HG03378 (cell line): Measurements from ENCODE around the gene TRIM38.
"Not testable (repeated sequence)": the region's sequence is repeated elsewhere in the genome, so short reads cannot be mapped to it uniquely, and the experiment has no call there.

Source experiments
- ATAC-seq: cut with Tn5 transposase; IDR thresholded peaks from one replicate; pipeline ENCODE4 v1.9.1; 2021; ENCODE audit warnings: mild to moderate bottlenecking, moderate library complexity; ENCODE audit not compliant: unreplicated experiment

TRIM38 gene

DNA sequence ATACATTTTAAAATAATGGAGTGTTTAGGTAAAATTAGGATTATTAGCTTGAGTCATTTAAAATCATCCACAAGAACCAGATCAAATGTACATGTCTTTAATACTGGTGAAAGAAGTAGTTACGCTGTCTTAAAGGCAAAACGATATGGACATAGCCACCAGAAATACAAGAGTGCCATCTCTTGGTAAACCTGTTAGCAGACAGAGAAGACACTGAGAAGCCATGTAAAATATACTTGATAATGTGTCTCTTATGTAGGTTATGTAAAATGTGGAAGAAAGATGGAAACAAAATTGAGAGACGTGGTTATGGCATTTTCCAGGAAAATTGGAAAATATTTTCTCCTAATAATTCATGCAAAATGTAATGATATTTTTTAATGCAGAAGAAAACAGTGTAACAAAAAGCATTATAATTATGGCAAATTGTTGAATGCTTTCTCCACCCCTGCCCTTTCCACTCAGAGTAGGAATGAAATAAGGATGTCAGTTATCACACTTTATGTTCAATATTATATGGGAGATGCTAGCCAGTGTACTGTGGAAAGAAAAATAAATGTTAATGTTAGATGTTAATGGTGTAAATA, 19.9 kb upstream of the TRIM38 start:
- no peak for ATAC-seq

DNA sequence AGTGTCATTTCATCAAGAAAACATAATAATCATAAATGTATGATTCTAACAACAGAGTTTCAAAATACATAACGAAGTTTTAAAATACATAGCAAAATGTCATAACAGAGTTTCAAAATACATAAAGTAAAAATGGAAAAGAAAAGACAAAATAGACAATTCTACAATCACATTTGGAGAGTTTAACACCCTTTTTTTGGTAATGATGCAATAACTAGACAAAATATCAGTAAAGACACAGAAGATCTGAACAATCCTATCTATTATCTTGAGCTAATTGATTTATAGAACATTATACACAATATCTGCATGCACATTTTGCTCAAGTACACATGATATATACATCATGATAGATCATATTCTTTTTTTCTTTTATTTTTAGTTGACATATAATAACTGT, 18.7 kb upstream of the TRIM38 start:
- ATAC-seq: no peak

DNA sequence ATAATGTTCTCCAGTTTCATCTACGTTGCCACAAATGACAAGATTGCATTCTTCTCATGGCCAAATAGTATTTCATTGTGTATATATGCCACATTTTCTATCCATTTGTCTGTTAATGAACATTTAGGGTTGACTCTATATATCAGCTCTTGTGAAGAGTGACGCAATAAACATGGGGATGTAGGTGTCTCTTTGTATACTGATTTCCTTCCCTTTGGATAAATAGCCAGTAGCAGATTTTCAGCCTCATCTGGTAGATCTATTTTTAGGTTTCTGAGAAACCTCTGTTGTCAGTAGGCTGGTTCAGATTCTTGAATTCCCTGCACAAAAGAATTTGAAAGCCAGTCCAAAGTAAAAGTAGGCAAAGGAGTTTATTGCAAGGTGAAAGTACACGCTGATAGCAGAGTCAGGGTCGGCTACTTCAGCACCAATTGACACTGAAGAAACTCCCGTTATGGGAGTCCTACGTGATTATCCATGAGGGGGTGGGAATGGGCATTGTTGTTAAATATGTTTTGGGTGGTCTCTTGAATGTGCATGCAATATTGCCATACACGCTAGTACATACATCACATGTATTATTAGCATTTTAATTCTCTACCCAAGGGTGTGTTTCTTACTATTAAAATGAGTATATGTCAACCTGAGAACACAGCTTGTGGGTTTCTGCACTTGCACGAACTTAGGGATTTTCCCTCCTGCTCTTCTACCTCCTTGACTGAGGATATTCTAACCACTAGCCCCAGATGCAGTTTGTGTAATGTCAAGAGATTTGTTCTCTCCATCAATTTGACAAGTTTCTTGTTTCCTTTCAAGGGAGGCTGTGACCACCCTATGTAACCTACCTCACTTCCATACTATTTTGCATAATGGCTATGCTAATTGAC, 17.7 kb upstream of the TRIM38 start:
- peak; percentile 96 for ATAC-seq

DNA sequence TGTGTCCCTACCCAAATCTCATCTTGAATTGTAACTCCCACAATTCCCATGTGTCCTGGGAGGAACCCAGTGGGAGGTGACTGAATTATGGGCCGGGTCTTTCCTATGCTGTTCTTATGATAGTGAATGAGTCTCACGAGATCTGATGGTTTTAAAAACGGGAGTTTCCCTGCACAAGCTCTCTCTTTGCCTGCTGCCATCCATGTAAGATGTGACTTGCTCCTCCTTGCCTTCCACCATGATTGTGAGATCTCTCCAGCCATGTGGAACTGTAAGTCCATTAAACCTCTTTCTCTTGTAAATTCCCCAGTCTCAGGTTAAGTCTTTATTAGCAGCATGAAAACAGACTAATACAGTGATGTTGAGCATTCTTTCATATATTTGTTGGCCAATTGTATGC, 16.9 kb upstream of the TRIM38 start:
- ATAC-seq: not testable (repeated sequence)

- no peak for ATAC-seq
These were observed 16.0 kb upstream of the TRIM38 start for GRCh38 chr6:25946631-25947030.

GRCh38 chr6:25947492-25947891, 15.1 kb upstream of the TRIM38 start:
- ATAC-seq: not testable (repeated sequence)

DNA sequence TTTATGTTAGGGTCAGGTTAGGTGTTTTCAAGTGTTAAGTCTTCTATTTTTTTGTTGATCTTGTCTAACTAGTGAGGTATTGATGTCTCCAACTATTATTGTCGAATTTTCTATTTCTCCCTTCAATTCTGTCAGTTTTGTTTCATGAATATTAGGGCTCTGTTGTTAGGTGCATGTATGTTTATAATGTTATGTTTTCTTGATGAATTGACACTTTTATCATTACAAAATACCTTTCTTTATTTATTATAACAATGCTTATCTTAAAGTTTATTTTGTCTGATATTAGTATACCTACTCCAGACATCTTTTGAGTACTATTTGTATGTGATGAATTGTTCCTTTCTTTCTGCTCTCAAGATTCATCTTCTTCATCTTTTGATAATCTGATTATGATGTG, 12.9 kb upstream of the TRIM38 start:
- ATAC-seq: no peak

- no peak for ATAC-seq
These were observed 12.3 kb upstream of the TRIM38 start for GRCh38 chr6:25950297-25950696.

- ATAC-seq: no peak
These were observed 11.1 kb upstream of the TRIM38 start for GRCh38 chr6:25951296-25952032.

DNA sequence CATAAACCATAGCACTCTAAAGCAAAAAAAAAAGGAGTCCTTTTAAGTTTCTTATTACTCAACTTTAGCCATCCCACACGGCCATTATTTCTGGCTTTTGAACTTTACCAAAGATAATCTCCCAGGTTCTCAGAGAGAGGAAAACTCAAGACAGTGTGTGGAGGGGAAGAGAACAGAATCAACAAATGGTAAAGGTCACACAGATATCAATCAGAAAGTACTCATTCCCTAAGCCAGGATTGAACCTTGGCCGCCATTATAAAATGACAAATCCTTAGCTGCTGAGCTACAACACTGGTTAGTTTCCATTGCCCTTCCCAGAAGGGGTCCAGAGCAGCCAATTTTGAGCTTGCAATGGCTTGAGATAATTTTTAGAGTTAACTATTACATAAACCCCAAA, 10.1 kb upstream of the TRIM38 start:
- no peak for ATAC-seq

- no peak for ATAC-seq
These were observed 8.9 kb upstream of the TRIM38 start for GRCh38 chr6:25953733-25954132.

DNA sequence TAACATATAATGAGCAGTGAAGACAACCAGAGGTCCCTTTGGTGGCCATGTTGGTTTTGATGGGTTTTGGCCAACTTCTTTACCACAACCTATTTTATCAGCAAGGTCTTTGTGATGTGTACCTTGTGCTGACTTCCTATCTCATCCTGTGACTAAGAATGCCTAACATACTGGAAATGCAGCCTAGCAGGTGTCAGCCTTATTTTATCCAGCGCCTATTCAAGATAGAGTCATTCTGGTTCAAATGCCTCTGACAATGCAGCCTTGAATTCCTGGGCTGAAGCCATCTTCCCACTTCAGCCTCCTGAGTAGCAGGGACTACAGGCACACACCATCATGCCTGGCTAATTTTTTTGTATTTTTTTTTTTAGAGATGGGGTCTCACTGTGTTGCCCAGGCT, 7.8 kb upstream of the TRIM38 start:
- ATAC-seq: no peak

DNA sequence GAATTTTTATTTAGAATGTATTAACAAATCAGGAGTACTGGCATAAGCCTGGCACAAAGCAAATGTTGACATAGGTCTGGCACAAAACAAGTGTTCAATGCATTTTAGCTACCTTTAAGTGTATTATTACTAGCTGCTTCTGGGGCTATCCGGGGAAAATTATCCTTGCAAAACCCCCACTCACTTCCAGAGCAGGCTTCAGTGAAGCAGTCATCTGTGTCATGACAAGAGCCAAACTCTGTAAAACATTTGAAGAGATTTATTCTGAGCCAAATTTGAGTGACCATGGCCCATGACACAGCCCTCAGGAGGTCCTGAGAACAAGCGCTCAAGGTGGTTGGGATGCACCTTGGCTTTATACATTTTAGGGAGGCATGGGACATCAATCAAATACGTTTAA, 6.4 kb upstream of the TRIM38 start:
- no peak for ATAC-seq

- ATAC-seq: no peak
These were observed 3.9 kb upstream of the TRIM38 start for GRCh38 chr6:25958700-25959162.

DNA sequence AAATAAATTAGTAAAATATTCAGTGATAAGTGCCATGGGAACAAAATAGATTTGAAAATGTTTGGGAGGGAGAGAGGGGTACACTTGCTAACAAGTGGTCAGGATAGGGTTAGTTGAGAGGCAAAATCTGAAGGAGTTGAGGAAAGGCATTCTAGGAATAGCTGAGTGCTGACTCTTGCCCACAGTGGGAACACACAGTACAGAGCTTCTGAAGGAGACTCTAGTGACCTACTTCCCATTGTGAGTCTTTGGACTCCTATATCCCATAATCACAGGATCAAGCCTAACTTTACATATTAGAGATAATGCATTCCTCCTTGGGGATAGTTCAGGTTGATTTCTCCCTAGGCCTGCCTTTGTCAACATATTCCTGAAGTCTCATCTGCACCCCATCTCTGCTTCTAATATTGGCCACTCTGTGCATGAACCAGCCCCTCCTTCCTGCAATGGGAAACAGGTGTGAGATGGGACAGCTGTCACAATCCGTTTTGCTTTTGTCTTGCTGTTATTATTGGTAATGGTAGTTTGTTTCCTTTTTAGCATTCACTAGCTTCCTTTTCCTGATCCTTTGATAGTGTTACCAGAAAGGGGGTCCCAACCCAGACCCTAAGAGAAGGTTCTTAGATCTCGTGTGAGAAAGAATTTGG, 2.6 kb upstream of the TRIM38 start:
- ATAC-seq: no peak

GRCh38 chr6:25960734-25961133, 1.9 kb upstream of the TRIM38 start:
- no peak for ATAC-seq

GRCh38 chr6:25961619-25962148, 918 bp upstream of the TRIM38 start:
- no peak for ATAC-seq

DNA sequence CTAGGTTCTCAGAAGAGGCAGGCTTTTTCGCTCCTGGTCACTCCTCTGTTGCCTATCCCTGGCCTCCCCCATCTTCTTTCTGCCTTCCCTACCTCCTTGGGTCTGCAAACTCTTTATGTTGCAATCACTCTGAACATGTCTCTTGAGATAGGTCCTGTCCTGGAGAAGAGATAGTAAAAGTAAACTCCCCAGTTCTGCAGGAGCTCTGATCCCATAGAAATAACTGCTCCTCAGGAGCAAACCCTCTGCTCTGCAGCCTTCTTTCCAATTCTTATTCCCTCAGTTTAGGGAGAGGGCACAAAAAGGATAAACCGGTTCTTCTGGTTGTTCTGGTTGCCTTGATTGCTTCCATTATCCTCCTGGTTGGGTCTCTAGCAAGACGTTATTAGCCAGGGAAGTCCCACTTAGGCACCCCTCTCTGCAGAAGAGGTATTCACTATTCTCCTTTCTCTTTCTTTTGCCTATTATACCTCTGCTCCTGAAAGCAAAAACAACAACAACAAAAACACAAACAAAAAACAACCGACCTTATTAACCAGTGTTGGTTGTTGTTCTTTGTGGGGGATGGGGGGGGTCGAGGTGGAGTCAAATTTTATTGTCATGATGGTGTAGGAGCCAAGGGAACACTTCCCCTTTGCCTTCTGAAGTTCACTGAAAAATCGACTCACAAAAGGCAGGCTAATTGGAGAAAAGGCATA, 973 bp downstream of the TRIM38 start:
- no peak for ATAC-seq

GRCh38 chr6:25965058-25965457, 2.5 kb downstream of the TRIM38 start:
- no peak for ATAC-seq

GRCh38 chr6:25966711-25967110, 4.1 kb downstream of the TRIM38 start:
- no peak for ATAC-seq
